ENCODE results near the gene ZNF560. TPM values are rescaled to one million over a fixed set of nuclear protein-coding genes. Genes with fewer than 3 reads are reported as not detected.

The ZNF560 gene
- total RNA-seq, 4 donors from 2014 or later: not detected

GRCh38 chr19:9427941-9428340 lies 70.5 kb downstream of the ZNF560 start:
- Histone ChIP-seq H3K4me1 (no peaks in the 10 kb centered on the region), H3K4me3 (no peak overlapping the region), H3K27ac (no peak overlapping the region), H3K9me3 (peaks cover 0 to 39% (median under 1%) of the 10 kb centered on the region in 3 donors), H3K36me3 (peaks cover 0 to 100% of the 10 kb centered on the region in 2 donors), H3K27me3 (no peaks in the 10 kb centered on the region)
- WGBS, 2 donors (ENCODE audit: low coverage in 1 of 2): 65 to 80% methylated on average over 4 of the region's 6 CpGs
- ATAC-seq: no peak
- TF ChIP-seq POLR2AphosphoS5 (IDR thresholded peaks at IDR 0.05) (no peak), POLR2A (IDR thresholded peaks at IDR 0.05) (no peak), CTCF (IDR thresholded peaks at IDR 0.05) (no peak), EP300 (IDR thresholded peaks at IDR 0.05) (no peak)

Other genes starting within 250 kb of the ZNF560 start
- not detected for gene OR7E24, start 247.7 kb downstream of the ZNF560 start, total RNA-seq
- gene ZNF699, start 188.8 kb downstream of the ZNF560 start, total RNA-seq: 10 to 100 TPM; 12.7 to 21.5 (median 15.2) TPM
- 10 to 100 TPM; 15.4 to 22.3 (median 16.7) TPM for gene ZNF559, start 174.4 kb downstream of the ZNF560 start, total RNA-seq
- 1 to 10 TPM; 2.2 to 7.0 (median 2.6) TPM for gene ZNF177, start 135.6 kb downstream of the ZNF560 start, total RNA-seq
- gene ZNF266, start 63.0 kb downstream of the ZNF560 start, total RNA-seq: 10 to 100 TPM; 16.0 to 25.1 (median 20.8) TPM
- gene ZNF426, start 40.0 kb upstream of the ZNF560 start, total RNA-seq: 10 to 100 TPM; 12.5 to 24.3 (median 19.6) TPM
- gene ZNF121, start 85.9 kb upstream of the ZNF560 start, total RNA-seq: 10 to 100 TPM; 22.6 to 32.2 (median 28.1) TPM
- 10 to 100 TPM; 20.6 to 50.5 (median 28.5) TPM for gene ZNF561, start 122.6 kb upstream of the ZNF560 start, total RNA-seq
- 10 to 100 TPM; 26.9 to 35.9 (median 30.5) TPM for gene ZNF562, start 176.5 kb upstream of the ZNF560 start, total RNA-seq

Measured in gastroesophageal sphincter (tissue), 4 donors.